Measurements from ENCODE around the gene CDC73.

DNA sequence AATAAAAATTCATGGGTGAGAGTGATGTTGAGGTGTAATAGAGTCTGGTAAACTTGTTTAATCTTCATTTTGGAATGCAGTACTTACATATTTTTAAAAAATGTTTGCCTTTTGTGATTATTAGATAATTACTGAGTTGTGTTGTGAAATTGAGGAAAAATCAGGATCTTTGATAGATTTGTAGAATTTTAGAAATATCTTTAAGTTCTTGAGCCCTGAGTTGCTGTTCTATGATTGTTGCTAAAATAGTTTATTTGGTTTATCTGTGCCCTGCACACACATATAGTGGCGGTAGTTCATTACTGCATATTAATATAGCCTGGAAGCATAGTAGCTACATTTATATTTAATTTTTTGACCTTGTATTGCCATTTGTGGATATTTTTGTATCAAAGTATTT is 62.9 kb downstream of the CDC73 start:
- no peak for TF ChIP-seq POLR2AphosphoS5 (IDR thresholded peaks at IDR 0.05; ENCODE audit: low read depth, low read length)
- no peak for TF ChIP-seq REST (IDR thresholded peaks at IDR 0.05; ENCODE audit: insufficient read depth in 1 of 2, low read depth in 2 of 2, low read length in 2 of 2)
